GM18868 (cell line): ENCODE results near the gene MITF.

Source experiments
- ATAC-seq: cut with Tn5 transposase; IDR thresholded peaks from one replicate; pipeline ENCODE4 v1.9.1; 2021; ENCODE audit warnings: mild to moderate bottlenecking, moderate library complexity; ENCODE audit not compliant: unreplicated experiment

Gene MITF

DNA sequence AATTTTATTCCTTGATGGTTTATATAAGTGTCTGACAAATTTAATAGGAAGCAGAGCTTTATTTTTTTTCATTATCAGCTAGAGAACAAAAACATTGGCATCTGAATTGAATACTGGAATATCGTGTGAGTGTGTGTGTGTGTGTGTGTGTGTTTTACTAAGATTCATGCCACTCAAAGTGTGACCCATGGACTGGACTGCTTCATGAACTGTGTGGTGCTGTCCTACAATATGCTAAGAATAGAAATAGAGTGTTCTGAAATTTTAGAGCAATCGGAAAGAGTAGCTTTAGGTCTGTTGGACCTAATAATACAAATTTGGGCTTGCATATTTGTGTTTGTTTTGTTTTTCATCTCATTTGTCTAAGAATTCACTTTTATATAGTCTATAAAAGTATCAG lies 89.6 kb downstream of the MITF start:
- no peak for ATAC-seq

DNA sequence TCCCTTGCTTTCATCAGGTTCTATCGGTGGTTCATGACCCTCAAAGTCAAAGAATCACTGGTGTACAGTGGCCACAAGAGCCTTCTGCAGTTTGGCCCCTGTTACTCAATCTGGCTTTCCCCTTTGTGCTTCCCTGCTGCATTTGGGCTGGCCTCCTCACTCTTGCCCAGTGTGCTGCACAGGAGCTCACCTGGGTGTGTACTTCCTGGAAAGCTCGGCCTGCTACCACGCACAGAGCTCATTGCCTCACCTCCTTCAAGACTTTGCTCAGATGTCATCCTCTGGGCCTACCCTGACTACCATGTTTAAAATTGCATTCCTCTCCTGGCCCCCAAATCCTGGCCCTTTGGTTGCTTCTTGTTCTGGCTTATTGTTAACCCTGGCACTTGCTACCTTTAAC lies 90.9 kb downstream of the MITF start:
- no peak for ATAC-seq

DNA sequence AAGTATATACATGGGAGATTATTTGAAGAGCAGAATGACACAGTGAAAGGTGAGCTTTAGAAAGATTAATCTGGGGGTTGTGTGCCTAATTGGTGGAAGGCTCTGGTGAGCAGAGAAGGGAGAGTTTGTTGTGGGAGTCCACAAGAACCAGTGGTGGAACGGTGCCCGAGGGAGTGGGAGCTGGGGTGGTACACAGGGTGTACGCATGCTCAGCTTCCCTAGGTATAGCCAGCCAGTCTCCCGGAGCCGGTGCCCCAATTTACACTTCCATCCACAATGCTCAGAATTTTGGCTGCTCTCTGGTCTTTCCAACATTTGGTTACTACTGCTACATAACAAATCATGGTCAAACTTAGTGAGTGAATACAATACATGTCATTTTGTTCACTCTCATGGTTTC lies 92.5 kb downstream of the MITF start:
- ATAC-seq, result no peak

DNA sequence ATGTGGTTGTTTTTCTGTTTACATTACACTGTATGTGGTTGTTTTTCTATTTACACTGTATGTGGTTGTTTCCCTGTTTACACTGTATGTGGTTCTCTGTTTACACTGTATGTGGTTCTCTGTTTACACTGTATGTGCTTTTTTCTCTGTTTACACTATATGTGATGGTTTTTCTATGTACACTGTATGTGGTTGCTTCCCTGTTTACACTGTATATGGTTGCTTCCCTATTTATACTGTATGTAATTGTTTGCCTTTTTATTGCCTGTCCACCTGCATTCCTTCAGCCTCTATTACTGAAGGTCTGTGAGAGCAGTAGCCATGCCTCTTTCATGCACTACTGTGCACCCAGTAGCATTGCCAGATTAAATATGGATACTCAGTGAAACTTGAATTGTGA lies 94.3 kb downstream of the MITF start:
- no peak for ATAC-seq

DNA sequence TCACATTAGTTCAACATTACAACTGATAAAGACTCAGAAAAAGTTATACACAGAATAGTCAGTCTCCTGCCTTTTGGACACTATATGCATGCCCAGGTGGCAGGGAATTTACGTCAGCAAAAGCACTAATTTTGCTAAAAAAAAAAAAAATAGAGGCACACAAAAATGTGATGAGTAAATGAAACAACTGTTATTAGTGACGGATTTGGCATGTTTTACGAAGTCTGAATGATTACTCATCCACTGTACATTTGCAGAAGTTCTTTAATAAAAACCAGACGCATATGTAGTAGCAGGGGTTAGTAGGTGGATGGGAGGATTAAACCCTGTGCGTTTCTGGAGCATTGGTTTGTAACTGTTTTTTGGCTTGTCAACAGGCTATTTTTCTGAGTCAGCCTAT lies 99.0 kb downstream of the MITF start:
- no peak for ATAC-seq

DNA sequence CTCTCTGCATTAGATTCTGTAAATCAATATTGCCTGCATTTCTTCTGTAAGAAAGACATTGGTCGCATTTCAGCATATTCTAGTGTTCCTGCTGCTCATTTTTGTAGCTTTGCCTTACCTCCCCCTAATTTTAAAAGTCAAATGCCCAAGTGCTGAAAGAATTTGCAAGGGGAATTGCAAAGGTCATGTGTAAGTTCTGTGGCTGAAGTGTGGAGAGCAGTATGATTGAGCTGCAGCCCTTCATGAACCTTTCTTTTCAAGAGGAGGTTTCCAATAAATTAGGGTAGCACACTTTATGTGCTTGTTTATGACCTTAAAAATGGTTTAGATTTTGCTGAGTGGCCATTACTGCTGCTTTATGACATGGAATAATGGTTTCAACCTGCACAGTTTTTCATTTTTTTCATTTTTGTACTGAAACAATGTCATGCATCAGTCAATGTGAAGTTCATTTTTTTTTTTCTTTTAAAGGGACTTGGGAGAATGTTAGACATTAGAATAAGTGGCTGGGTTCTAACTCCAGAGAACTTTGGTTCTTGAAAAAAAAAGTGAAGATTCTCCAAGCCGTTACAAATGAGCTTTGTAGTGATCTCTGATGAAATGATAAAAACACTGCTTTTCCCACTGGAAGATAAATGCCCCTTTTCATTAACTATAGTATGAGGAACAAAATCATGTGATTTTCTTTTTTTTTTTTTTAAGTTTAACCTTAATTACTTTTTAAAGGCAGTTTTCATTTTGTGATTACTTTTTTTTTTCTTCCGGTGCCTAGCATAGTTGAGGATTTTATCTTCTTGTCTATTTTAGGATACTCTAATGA lies 99.6 kb downstream of the MITF start:
- no peak for ATAC-seq

DNA sequence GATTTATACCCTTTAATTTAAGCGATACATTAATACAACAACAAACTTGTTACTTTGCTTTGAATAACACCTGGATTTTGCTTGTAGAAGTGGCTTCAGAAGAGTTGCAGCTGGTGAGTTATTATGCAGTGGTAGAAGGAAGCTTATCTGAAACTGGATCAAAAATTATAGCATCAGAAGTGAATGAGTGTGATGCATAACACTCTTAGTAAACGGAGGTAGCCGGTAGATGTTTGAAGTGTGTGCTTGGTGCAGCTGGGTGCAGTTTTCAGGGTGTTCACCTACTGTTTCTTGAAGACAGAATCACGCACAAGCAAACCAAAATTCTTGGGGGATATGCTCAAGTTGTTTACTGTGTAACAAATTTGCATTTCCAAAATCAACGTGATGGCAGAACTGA lies 103.1 kb downstream of the MITF start:
- no peak for ATAC-seq

DNA sequence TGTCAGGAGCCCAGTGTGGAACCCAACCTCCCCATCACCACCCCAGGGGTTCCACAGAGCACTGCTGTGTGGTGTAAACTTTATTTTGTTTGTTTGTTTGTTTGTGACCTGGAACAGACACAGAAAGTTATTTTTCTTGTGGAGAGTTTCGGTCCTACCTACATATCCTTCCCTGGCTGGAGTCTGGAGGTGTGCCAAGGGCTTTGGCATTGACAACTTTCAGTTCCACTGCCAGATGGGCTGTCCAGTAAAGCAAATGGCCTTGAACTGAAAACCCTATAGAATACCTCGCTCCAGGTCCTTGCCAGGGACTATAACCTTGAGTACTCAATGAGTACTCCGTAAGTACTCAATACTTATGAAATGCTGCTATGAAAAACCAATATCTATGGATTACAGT lies 103.5 kb downstream of the MITF start:
- no peak for ATAC-seq

DNA sequence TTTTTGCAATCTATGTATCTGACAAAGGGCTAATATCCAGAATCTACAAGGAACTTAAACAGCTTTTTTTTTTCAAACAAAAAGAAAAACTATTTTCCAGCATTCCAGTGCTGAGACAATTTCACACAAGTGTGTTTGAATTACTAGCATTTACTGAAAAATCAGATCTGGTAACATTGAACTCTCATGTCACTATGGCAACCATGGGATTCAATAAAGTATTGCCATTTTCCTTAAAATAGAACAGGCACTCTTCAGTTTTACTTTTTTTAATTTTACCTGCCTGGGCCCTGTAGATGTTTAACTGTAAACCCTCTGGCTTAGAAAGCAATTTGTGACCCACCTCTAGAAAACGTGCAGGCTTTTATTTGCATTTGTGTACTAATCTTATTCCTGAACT lies 105.4 kb downstream of the MITF start:
- ATAC-seq, result no peak

DNA sequence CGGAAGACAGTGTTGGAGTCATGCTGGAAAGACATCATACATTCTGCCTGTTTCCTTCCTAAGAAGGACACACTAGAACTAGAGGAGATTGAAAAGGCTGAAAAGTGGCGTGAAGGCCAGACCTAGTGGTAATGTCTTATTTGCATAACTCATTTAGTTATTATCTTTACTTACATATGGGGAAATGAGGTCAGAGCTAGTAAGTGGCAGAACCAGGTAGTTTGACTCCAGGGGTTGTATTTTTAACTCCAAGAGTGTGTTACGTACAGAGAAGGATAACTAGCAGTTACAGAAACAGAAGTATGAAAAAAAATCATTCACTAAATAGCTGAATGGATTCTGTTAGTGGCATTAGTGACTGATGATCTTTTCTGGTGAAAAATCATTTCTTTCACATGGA lies 108.0 kb downstream of the MITF start:
- no peak for ATAC-seq

DNA sequence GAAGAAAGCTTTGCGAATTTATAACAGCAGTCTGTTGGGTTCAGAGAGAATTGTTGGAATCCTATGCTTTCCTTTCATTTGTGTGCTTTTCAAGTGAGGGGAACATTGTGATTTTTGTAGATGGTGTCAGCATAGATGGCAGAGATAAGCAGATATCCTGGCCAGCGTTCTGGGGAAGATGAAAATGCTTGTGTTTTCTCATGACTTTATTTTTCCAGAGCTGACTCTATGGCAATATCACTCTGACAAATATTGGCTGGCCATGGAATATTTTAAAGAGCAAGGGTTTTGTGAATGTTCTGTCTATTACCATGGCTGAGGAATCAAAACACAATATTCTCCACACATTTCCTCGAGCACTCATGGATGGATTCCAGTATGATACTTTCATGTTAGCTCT lies 108.8 kb downstream of the MITF start:
- no peak for ATAC-seq

DNA sequence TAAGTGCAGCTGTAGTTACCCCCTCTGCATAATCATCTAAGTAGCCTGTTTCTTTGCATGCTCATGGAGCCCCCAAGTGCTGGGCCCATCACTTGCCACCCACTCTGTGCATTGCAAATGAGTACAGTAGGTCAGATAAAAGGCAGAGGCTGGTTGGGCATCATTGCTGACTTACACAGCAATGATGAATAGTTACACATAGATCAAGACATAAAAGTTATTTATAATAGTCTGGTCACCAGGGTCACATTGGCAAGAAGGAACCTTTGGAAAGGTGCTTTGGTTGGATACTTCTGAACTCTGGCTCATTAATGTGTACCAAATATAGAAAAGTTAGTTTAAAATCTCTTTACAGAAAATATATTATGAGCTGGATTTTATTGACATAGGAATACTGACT lies 111.6 kb downstream of the MITF start:
- no peak for ATAC-seq

DNA sequence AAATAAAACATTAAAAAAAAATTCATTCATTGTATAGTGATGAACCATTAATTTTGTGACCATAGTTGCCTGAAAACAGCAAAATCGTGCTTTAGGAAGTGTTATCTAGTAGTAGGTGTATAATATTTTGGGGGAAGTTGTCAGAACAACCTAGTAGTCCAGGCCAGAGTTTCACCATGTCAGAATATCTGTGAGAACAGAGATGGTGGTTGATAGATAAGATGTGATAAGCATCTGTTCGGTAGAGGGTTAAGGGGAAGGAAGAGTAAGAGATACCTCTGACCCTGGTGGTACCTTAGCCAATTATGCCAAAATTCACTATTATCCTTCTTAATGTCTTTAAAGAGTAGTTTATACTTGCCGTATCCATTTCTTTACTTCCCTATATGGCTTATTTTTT lies 113.8 kb downstream of the MITF start:
- no peak for ATAC-seq

DNA sequence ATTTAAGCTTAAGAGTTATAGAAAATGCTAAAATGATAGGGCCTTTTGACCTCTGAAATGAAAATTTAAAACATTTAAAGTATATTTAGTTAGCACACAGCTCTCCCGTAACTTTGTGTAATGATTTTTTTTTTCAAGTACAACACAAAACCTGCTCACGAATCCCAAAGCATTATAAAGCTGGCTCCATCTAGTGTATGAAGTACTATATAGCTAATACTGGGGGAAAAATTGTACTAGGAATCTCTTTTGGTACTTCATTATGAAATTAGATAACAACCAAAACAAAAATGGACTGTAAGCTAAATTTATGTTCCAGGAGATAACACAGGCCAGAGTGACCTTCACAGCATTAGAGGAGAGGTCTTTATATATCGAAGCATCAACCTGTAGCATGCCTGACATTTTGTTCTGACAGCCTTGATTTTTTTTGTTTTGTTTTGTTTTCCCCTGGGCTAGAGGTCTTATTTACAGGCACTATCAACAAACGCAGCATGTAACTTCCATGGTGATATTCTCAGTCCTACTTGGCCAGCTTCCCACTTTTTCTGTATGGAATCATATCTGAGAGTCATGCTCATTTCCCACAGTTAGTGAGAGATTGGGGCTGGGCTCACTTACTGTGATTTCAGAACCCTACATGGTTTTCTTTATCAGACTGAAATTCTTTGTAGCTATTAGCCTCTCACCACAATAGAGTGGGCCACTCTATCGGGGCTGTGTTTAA lies 116.3 kb downstream of the MITF start:
- ATAC-seq, result no peak

DNA sequence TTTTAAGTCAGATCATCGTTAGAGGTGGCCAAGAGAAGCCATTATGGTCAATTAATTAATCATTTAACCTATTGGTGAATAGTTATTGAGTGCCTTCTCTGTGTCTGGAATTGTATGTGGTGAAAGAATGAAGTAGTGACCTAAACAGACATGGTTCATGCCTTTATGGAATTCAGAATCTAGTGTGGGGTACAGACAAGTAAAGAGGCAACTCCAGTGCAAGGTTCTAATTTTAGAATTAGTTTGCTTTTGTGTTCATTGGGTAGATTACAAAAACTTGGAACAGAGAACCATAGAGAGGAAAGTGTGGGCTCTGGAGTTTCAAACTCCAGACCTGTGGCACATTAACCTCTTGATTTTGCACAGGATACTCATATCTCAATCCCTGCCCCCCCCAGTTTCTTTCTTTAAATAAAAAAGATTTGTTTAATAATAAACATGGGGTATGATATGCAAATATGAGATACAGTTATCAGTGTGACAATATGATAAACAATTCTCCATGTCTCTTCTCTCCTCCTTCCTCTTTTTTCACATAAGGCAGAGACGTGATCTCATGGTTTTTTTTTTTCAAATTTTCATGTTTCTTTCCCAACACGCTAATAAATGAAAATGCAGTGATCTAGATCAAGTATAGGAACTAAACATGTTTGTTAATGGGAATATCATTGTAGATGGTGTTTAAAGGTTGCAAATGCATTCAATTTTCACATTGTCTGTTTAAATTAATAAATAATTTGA lies 117.9 kb downstream of the MITF start:
- no peak for ATAC-seq

DNA sequence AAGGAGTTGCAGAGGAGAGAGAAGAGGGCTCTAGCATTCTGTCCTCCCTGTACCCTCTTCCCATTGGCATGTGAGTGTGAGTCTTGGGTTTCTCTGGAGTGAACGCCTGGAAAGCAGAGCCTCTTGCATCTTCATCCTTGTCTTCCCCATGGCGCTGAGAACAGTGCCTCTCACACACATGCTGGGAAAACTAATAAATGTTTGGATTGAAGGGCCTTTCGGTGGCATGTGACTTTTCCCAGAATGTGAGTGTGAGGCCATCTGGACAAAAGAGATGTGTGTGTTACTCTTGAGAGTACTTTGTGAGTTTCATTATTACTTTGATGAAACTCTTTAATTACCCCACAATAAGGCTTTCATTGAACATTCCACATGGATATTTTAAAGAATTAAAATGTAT lies 122.3 kb downstream of the MITF start:
- ATAC-seq, result no peak

DNA sequence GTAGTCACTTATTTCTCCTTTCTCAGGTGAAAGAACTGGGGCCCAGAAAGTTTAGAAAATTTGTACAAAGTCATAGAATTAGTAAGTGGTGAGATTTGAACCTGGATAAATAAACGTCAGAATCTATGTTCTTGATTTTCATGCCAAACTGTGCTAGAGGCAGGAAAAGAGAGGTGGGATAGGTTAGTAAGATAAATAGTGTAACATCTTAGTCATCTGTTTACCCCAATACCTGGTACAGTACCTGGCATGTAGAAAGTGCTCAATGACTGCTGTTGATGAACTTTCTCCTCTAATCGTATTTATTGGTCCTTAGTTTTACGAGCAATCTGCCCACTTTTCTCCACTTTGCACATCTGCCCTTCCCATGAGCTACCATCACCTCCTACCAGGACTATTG lies 124.9 kb downstream of the MITF start:
- ATAC-seq, result no peak

DNA sequence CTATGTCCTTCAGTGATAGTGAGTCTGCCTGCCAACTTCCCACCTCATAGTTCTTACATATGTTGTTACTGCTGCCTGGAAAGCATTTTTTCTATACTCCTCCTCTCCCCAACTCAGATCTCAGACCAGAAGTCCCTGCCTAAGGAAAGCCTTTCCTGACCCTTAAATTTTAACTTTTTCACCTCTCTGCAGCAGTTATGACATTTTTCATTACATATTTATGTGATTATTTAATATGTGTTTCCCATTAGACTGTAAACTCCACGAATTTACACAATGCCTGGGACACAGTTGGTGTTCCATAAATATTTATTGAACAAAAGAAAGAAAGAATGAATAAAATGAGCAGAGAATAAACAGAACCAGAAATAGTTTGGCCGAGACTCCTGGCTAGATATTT lies 125.5 kb downstream of the MITF start:
- ATAC-seq, result no peak

DNA sequence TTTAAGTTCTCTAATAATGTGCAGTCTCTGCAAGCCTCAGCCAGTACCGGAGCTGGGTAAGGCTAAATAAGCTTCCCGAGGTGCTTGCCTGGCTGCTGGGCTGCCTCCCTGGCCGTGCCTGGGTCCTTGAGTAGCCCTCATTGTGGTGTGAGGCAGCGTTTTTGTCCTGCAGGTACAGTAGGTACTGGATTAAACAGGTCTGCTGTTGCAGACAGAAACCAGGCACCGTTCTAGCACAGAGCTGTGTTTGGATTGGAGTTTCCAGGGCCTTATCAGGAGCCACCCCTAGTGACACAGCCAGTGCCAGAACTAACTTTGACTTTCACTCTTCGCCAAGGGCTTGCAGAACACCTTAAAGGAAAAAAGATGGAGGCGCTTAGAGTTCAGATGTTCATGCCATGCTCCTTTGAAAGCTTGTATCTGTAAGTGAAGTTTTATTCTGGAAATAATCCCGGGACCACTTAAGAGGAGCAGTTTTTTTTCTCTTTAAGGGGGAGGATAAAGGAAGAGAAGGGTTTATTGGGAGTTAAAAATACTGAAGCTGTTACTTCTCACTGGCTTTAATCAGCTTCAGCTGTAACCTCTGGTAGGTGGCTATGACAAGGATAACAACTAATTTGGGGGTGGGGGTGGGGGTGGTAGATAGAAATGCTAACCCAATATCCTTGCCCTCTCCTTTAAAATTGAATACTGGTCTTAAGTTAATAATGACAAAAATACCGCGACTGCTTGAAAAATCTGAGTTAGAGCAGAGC lies 126.8 kb downstream of the MITF start:
- no peak for ATAC-seq

DNA sequence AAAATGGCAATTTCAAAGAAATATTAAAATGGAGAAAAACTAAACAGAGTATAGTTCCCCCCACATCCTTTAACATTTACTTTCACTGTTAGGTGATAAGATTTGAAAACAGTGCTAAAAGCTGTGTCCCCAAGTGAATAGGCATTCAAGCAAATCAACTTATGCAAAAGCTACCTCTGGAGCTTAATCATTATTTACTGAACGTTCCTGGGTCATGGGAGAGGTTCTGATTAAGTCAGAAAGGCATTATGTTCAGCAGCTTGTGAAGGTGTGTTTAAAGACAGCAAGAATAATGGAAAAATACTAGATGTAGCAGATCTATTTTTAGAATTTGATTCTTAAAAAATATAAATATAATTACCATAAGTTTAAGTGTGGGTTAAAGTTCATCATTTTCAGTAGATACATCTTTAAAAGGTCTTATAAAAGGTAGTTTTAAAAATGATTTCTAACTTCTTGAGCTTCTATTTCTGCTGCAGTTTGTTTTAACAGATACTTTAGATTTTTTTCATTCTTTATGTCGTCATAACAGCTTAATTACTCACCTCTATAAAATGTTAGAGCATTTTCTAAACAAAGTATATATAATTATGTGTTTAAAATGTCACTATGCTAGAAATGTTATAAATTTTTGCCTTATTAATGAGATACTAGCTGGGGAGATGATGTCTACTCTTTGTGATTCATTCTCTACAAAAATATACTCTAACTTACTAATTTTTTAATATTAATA lies 127.9 kb downstream of the MITF start:
- ATAC-seq, result no peak
